ENCODE results near the gene OSBPL5.
A peak's percentile ranks its signal among the peaks of the same experiment; 100 is the strongest.

OSBPL5 gene

GRCh38 chr11:3136546-3137455, 28.3 kb downstream of the OSBPL5 start:
- ATAC-seq (ENCODE audit: low read depth) (no peak), DNase-seq (ENCODE audit: low spot score) (peak; percentile 41)
- no peaks in the 10 kb centered on the region for H3K4me1 ChIP-seq (ENCODE audit: insufficient read depth, poor library complexity, severe bottlenecking)
- H3K27me3 ChIP-seq (ENCODE audit: insufficient read depth, poor library complexity, severe bottlenecking), result no peaks in the 10 kb centered on the region
- H3K27ac ChIP-seq (ENCODE audit: poor library complexity, severe bottlenecking), result no peak overlapping the region
- H3K4me3 ChIP-seq (ENCODE audit: severe bottlenecking), result no peak overlapping the region
- TF ChIP-seq CTCF (IDR thresholded peaks at IDR 0.05; ENCODE audit: poor library complexity, severe bottlenecking), result no peak
- H3K36me3 ChIP-seq (ENCODE audit: low read depth), result no peaks in the 10 kb centered on the region
- H3K9me3 ChIP-seq (ENCODE audit: severe bottlenecking), result no peaks in the 10 kb centered on the region

GRCh38 chr11:3135481-3136440, 29.3 kb downstream of the OSBPL5 start:
- no peak for TF ChIP-seq CTCF (IDR thresholded peaks at IDR 0.05; ENCODE audit: poor library complexity, severe bottlenecking)
- no peaks in the 10 kb centered on the region for H3K4me1 ChIP-seq (ENCODE audit: insufficient read depth, poor library complexity, severe bottlenecking)
- H3K27me3 ChIP-seq (ENCODE audit: insufficient read depth, poor library complexity, severe bottlenecking), result no peaks in the 10 kb centered on the region
- DNase-seq (ENCODE audit: low spot score) (no peak), ATAC-seq (ENCODE audit: low read depth) (no peak)
- H3K27ac ChIP-seq (ENCODE audit: poor library complexity, severe bottlenecking), result no peak overlapping the region
- no peaks in the 10 kb centered on the region for H3K36me3 ChIP-seq (ENCODE audit: low read depth)
- no peaks in the 10 kb centered on the region for H3K9me3 ChIP-seq (ENCODE audit: severe bottlenecking)
- no peak overlapping the region for H3K4me3 ChIP-seq (ENCODE audit: severe bottlenecking)

DNA sequence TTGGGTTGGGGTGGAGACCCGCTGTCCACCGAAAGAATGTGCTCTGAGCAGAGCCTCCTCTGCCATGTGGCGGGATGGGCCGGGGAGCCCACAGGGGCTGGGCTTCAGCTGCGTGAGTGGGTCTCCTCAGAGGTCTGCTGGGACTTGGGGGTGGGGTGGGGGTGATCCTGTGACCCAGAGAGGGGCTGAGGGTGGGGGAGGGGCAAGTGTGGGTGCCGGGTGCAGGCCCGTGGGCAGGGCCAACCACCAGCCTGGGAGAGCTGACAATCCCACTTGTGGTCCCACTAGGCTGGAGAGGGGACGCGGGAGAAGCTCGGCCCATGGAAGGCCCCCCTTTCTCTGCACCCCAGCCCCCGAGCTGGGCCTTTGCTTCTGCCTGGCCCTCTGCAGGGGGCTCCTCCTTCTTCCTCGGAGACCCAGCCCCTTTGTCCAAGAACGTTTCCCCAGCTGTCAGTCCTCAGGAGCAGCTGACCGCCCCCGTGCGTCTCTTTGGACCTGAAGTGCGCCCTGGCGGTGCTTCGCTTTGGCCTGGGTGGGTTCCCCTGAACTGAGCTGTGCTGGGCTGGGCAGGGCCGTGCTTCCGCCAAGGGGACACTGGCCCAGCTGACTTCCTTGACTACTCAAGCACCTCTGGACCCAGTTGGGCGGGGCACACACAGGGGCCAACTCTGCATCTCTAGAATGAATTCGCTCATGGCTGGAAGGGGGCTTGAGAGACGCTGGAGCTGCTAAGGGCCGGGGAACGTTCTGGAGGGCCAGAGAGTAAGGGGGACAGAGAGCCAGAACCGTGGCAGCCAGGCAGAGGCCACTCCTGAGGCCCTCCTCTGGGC, 30.2 kb downstream of the OSBPL5 start:
- Histone ChIP-seq H3K4me3 (ENCODE audit: severe bottlenecking) (no peak overlapping the region), H3K9me3 (ENCODE audit: severe bottlenecking) (no peaks in the 10 kb centered on the region), H3K27me3 (ENCODE audit: insufficient read depth, poor library complexity, severe bottlenecking) (no peaks in the 10 kb centered on the region), H3K4me1 (ENCODE audit: insufficient read depth, poor library complexity, severe bottlenecking) (peaks cover 5% of the 10 kb centered on the region), H3K36me3 (ENCODE audit: low read depth) (no peaks in the 10 kb centered on the region), H3K27ac (ENCODE audit: poor library complexity, severe bottlenecking) (no peak overlapping the region)
- no peak for TF ChIP-seq CTCF (IDR thresholded peaks at IDR 0.05; ENCODE audit: poor library complexity, severe bottlenecking)
- ATAC-seq (ENCODE audit: low read depth) (no peak), DNase-seq (ENCODE audit: low spot score) (peak; percentile 68)

- Histone ChIP-seq H3K27ac (ENCODE audit: poor library complexity, severe bottlenecking) (no peak overlapping the region), H3K4me1 (ENCODE audit: insufficient read depth, poor library complexity, severe bottlenecking) (peaks cover 5% of the 10 kb centered on the region), H3K4me3 (ENCODE audit: severe bottlenecking) (no peak overlapping the region), H3K27me3 (ENCODE audit: insufficient read depth, poor library complexity, severe bottlenecking) (no peaks in the 10 kb centered on the region), H3K36me3 (ENCODE audit: low read depth) (no peaks in the 10 kb centered on the region), H3K9me3 (ENCODE audit: severe bottlenecking) (no peaks in the 10 kb centered on the region)
- DNase-seq (ENCODE audit: low spot score), result peak; percentile 49
- no peak for ATAC-seq (ENCODE audit: low read depth)
- no peak for TF ChIP-seq CTCF (IDR thresholded peaks at IDR 0.05; ENCODE audit: poor library complexity, severe bottlenecking)
Measured at GRCh38 chr11:3134218-3134621, 30.9 kb downstream of the OSBPL5 start.
